OCI-LY7 (cell line): ENCODE measurements around the gene TBR1. TPM values are rescaled to one million over a fixed set of nuclear protein-coding genes. Genes with fewer than 3 reads are reported as not detected.

Source experiments
- BruUV-seq: library from RNA; stranded (reverse); fragments of 400-500 nt; replicated peaks from 2 replicates; lab custom pipeline; 2021; lab: Mats Ljungman, UMichigan
- CTCF ChIA-PET: fragments of 300-600 bp; sonication (Branson Sonifier 250); formaldehyde crosslinking; loops from one replicate; lab custom pipeline; 2022; ENCODE audit warnings: antibody characterized with exemption; ENCODE audit not compliant: unreplicated experiment; lab: Charles Lee
- POLR2A ChIA-PET: fragments of 300-600 bp; sonication (Branson Sonifier 250); formaldehyde crosslinking; loops from one replicate; lab custom pipeline; 2022; ENCODE audit warnings: antibody characterized with exemption; lab: Charles Lee
- DNase-seq: peaks from one replicate; pipeline ENCODE4 v3.0.0-alpha.2; 2015; ENCODE audit warnings: low spot score
- H2AFZ ChIP-seq: fragments of 200-600 bp; sonication (generic), shearing (Covaris generic); 2 replicates; pipeline ENCODE4 v1.6.1; 2014; ENCODE audit warnings: mild to moderate bottlenecking, antibody characterized with exemption, low read length, moderate library complexity
- H3K27ac ChIP-seq: fragments of 200-600 bp; sonication (generic); 2 replicates; pipeline ENCODE4 v1.5.1; 2014; ENCODE audit warnings: mixed run types, low read depth, mild to moderate bottlenecking, moderate library complexity, low read length, inconsistent platforms; ENCODE audit not compliant: poor library complexity, severe bottlenecking
- H3K36me3 ChIP-seq: fragments of 200-600 bp; sonication (generic); 2 replicates; pipeline ENCODE4 v1.6.1; 2014; ENCODE audit warnings: mild to moderate bottlenecking, antibody characterized with exemption, low read length, moderate library complexity, mixed read lengths; ENCODE audit not compliant: insufficient read depth
- H3K4me1 ChIP-seq: fragments of 200-600 bp; sonication (generic); 2 replicates; pipeline ENCODE4 v1.5.1; 2014; ENCODE audit warnings: mild to moderate bottlenecking, low read length; ENCODE audit not compliant: insufficient read depth, poor library complexity, severe bottlenecking
- H3K4me2 ChIP-seq: fragments of 200-600 bp; sonication (generic); 2 replicates; pipeline ENCODE4 v1.6.1; 2014; ENCODE audit warnings: mild to moderate bottlenecking, low read length
- H3K4me3 ChIP-seq: fragments of 200-600 bp; sonication (generic); 2 replicates; pipeline ENCODE4 v1.5.1; 2014; ENCODE audit warnings: mild to moderate bottlenecking, low read depth, low read length; ENCODE audit not compliant: poor library complexity, severe bottlenecking
- H3K79me2 ChIP-seq: fragments of 200-600 bp; sonication (generic); 2 replicates; pipeline ENCODE4 v1.6.1; 2016; ENCODE audit warnings: low read depth, mild to moderate bottlenecking, low read length, moderate library complexity, mixed read lengths; ENCODE audit not compliant: insufficient read depth
- H3K9me2 ChIP-seq: fragments of 200-600 bp; sonication (generic); 2 replicates; pipeline ENCODE4 v1.6.1; 2016; ENCODE audit warnings: mild to moderate bottlenecking, low read length, mixed read lengths; ENCODE audit not compliant: insufficient read depth
- H3K9me3 ChIP-seq: fragments of 200-600 bp; sonication (generic); 2 replicates; pipeline ENCODE4 v1.6.1; 2014; ENCODE audit warnings: mild to moderate bottlenecking, mixed run types, low read length, mixed read lengths
- H4K20me1 ChIP-seq: fragments of 200-600 bp; sonication (generic); 2 replicates; pipeline ENCODE4 v1.6.1; 2014; ENCODE audit warnings: mild to moderate bottlenecking, antibody characterized with exemption, low read length, moderate library complexity, mixed read lengths; ENCODE audit not compliant: insufficient read depth
- CTCF ChIP-seq: fragments of 200-600 bp; sonication (generic); conservative IDR thresholded peaks from 2 replicates; pipeline ENCODE4 v1.5.1; 2014; ENCODE audit warnings: mild to moderate bottlenecking, antibody characterized with exemption, low read length, moderate library complexity, mixed read lengths
- EZH2phosphoT487 ChIP-seq: fragments of 200-600 bp; sonication (generic); IDR thresholded peaks from 2 replicates; pipeline ENCODE4 v1.6.1; 2018; ENCODE audit warnings: low read depth, borderline replicate concordance, mild to moderate bottlenecking, mixed run types, antibody characterized with exemption, low read length, moderate library complexity, mixed read lengths
- intact Hi-C: fragments of 100-400 bp; cut with micrococcal nuclease; formaldehyde crosslinking; loops from one replicate; pipeline ENCODE4 v1.10.0; 2022; ENCODE audit not compliant: unreplicated experiment
- small RNA-seq: library from RNA; depleted of rRNA; stranded (forward); fragments of <200 nt; gene quantifications from one replicate; pipeline ENCODE3, GENCODE V24; 2014
- total RNA-seq, 2 experiments: library from RNA; depleted of rRNA in 1 of 2; stranded (reverse); fragments of >200 nt in 1 of 2; shearing (Covaris generic) in 1 of 2; gene quantifications; 2 replicates each; pipeline ENCODE4 v1.2.3, GENCODE V29; 2014 to 2022

Gene TBR1
- total RNA-seq, 2 experiments from 2014 or later: 0.03 TPM; not detected in 1

GRCh38 chr2:161474920-161475319, 58.8 kb downstream of the TBR1 start:
- Histone ChIP-seq H3K4me3 (no peak overlapping the region), H3K79me2 (no peaks in the 10 kb centered on the region), H2AFZ (no peak overlapping the region), H3K36me3 (no peaks in the 10 kb centered on the region), H3K4me2 (no peak overlapping the region), H3K27ac (no peak overlapping the region), H3K9me3 (no peaks in the 10 kb centered on the region), H4K20me1 (no peaks in the 10 kb centered on the region), H3K4me1 (no peaks in the 10 kb centered on the region), H3K9me2 (no peaks in the 10 kb centered on the region)
- ChIA-PET CTCF (no interaction called here), POLR2A (no interaction called here)
- DNase-seq: no peak
- TF ChIP-seq CTCF: no peak
- TF ChIP-seq EZH2phosphoT487: no peak
- BruUV-seq: no TSS peak
- intact Hi-C loops: no loop called here

Small RNA genes within 50 kb of the gene (small RNA-seq; reads per million reads assigned to genes)
- not detected for gene RNA5SP108

Other genes with a start within 250 kb of the TBR1 start
- gene PSMD14, start 107.9 kb upstream of the TBR1 start, total RNA-seq (2014; rRNA removed; shearing (Covaris generic)): 49.2 and 65.6 TPM in 2 replicates
- 72.3 and 84.3 TPM in 2 replicates for gene PSMD14, start 107.9 kb upstream of the TBR1 start, total RNA-seq (2022)
- not detected in 2 replicates for gene SLC4A10, start 208.1 kb downstream of the TBR1 start, total RNA-seq (2014; rRNA removed; shearing (Covaris generic))
- gene SLC4A10, start 208.1 kb downstream of the TBR1 start, total RNA-seq (2022): 0.07 and 0.10 TPM in 2 replicates